ENCODE data around the gene SF1.
A peak's percentile ranks its signal among the peaks of the same experiment; 100 is the strongest.

SF1 gene

GRCh38 chr11:64762277-64762673, 16.1 kb downstream of the SF1 start:
- DNase-seq (ENCODE audit: low spot score), result peak; percentile 30

- DNase-seq (ENCODE audit: low spot score), result no peak
Observed at GRCh38 chr11:64760759-64761420, 17.5 kb downstream of the SF1 start.

- DNase-seq (ENCODE audit: low spot score), result peak; percentile 73
Observed at GRCh38 chr11:64759722-64760719, 18.3 kb downstream of the SF1 start, which contains the start of gene PYGM. Gene PYGM, minus strand, starts transcription at chr11:64759974. Its CDS starts 76 bp downstream, at chr11:64759898.

- no peak for DNase-seq (ENCODE audit: low spot score)
Observed at GRCh38 chr11:64759131-64759721, 19.1 kb downstream of the SF1 start.

GRCh38 chr11:64758330-64759079, 19.8 kb downstream of the SF1 start:
- DNase-seq (ENCODE audit: low spot score), result no peak

GRCh38 chr11:64757549-64758329, 20.6 kb downstream of the SF1 start:
- no peak for DNase-seq (ENCODE audit: low spot score)

GRCh38 chr11:64755681-64756361, 22.5 kb downstream of the SF1 start:
- no peak for DNase-seq (ENCODE audit: low spot score)

GRCh38 chr11:64754919-64755662, 23.3 kb downstream of the SF1 start:
- DNase-seq (ENCODE audit: low spot score), result no peak

- no peak for DNase-seq (ENCODE audit: low spot score)
Observed at GRCh38 chr11:64754124-64754918, 24.0 kb downstream of the SF1 start.

GRCh38 chr11:64753380-64754123, 24.8 kb downstream of the SF1 start:
- DNase-seq (ENCODE audit: low spot score), result no peak

GRCh38 chr11:64753019-64753379, 25.3 kb downstream of the SF1 start:
- DNase-seq (ENCODE audit: low spot score), result no peak

- DNase-seq (ENCODE audit: low spot score), result no peak
Observed at GRCh38 chr11:64752175-64752970, 26.0 kb downstream of the SF1 start.

GRCh38 chr11:64751580-64751979, 26.8 kb downstream of the SF1 start:
- no peak for DNase-seq (ENCODE audit: low spot score)

- DNase-seq (ENCODE audit: low spot score), result no peak
Observed at GRCh38 chr11:64751136-64751535, 27.2 kb downstream of the SF1 start.

- no peak for DNase-seq (ENCODE audit: low spot score)
Observed at GRCh38 chr11:64750361-64751054, 27.8 kb downstream of the SF1 start.

GRCh38 chr11:64747961-64748665, 30.2 kb downstream of the SF1 start:
- DNase-seq (ENCODE audit: low spot score), result no peak
